HG02763 (cell line): ENCODE results near the gene GPR162.

Experiments
- ATAC-seq: cut with Tn5 transposase; IDR thresholded peaks from one replicate; pipeline ENCODE4 v1.9.1; 2021; ENCODE audit warnings: mild to moderate bottlenecking, moderate library complexity; ENCODE audit not compliant: unreplicated experiment

GPR162 gene

DNA sequence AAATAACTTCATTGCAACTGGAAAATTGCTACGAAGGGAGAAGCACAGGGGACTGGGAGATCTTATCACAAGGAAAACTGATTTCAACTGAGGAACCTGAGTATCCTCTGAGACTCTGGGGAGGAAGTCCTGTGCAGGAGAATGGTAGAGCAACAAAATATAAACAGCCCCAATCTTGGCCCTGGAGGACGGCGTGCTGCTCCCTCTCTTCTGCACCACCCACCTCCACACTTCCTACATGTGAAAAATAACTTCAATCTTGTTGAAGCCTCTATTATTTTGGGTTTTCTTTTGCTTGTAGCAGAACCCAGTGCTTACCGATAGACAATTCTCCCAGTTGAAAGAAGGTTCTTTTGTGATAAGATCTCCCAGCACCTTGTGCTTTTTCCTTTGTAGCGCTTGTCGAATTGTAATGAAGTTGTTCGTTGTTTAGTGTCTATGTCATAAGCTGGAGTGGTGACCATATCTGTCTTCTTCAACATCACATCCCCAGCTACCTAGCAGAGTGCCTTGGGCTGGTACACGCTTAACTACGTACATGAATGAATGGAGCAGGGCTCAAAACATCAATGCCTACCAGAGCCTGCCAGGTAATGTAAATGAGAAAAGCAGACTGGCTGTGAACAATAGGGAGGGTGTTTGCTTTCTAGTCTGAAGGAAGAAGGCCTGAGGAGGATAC lies 35.1 kb upstream of the GPR162 start:
- no peak for ATAC-seq

DNA sequence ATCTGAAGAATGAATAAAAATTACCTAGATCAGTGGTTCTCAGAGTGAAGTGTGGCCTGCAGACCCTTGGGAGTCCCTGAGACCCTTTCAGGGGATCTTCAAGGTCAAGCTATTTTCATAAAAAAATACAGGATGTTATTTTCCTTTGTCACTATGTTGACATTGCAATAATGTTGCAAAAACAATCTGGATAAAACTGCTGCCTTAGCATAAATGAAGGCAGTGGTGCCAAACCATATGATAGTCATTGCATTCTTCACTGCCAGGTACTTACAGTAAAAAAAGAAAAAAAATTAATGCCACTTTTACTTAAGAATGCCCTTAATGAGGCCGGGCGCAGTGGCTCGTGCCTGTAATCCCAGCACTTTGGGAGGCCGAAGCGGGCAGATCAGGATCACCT lies 34.3 kb upstream of the GPR162 start:
- no peak for ATAC-seq

DNA sequence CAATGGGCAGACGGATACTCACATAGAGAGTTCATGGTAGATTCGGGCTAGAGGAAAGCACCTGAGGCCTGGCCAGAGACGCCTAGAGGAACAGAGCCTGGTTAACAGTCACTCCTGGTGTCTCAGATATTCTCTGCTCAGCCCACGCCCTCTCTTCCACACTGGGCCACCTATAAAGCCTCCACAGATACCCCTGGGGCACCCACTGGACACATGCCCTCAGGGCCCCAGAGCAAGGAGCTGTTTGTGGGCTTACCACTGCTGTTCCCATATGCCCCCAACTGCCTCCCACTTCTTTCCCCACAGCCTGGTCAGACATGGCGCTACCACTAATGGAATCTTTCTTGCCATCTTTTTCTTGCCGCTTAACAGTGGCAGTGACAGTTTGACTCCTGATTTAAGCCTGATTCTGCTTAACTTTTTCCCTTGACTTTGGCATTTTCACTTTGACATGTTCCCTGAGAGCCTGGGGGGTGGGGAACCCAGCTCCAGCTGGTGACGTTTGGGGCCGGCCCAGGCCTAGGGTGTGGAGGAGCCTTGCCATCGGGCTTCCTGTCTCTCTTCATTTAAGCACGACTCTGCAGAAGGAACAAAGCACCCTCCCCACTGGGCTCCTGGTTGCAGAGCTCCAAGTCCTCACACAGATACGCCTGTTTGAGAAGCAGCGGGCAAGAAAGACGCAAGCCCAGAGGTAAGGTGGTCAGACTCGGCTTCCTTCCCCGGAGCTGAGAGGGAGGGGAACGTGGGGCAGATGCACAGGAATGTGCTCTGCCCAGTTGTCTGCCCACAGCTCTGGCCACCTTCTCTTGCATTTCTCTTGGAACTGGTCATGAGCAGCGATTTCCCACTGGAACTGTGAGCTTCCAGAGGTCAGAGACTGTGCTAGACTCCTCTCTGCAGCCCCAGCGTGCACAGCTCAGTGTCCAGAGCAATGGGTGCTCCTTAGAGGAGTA lies 32.4 kb upstream of the GPR162 start, which contains the start of gene CD4:
TSS of gene CD4 (plus strand) at position 557 of the 953 bp plus-strand sequence. CDS start 10,611 bp downstream, outside the sequence.
- ATAC-seq = no peak

DNA sequence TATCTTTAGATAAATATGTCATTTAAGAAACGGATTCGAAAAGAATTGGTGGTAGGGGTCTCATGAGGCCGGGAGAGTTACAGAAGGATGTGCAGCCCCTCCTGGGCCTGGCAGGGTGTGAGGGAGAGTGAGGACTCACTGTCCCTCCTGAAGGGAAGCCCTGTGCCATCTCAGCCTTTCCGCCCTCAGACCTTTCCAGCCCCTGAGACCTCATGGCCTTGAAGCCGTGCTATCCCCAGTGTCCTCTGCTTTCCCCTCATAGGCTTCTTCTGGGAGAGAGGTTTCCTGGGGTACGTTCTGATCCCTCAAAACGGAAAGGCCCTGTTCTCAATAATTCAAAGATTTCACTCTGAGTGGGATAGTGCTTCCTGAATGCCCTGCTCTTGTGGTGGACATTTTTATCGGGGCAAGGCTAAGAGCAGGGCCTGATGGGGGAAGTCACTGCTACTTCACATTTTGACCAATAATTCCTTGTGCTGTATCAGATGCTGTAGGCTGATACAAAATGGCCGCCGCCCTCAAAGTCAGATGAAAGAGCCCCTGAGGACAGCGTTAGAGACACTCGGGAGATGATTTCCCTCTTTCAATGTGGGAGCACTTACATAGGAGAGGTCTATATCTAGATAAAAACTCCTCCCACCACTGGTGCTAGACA lies 31.0 kb upstream of the GPR162 start:
- ATAC-seq = no peak

DNA sequence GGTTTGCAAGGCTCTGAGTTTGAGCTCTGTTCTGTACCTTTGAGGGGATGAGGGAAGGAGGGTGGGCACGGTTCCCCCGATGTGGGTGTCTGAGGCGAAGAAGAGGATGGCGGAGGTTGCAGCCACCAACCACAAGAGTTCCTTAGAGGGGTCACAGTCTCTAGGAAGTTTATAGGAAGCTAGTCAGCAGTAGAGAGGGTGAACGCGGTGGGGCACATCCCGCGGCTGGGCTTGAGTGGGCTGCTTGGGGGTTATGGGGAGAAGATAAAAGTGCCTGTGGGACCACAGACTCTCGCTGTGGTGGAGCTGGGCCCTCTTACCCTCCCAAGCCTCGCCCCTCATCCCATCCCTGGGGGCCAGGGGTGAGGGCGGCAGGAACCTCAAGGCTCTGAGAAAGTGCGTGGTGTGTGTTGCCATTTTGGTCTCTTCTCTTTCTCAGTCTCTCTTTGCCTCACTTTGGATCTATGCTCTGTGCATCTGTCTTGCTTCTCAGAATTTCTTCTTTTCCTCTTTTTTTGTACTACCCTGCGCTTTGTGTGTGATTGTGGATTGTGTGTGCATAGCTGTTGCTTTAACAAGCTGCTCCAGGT lies 29.6 kb upstream of the GPR162 start:
- no peak for ATAC-seq

DNA sequence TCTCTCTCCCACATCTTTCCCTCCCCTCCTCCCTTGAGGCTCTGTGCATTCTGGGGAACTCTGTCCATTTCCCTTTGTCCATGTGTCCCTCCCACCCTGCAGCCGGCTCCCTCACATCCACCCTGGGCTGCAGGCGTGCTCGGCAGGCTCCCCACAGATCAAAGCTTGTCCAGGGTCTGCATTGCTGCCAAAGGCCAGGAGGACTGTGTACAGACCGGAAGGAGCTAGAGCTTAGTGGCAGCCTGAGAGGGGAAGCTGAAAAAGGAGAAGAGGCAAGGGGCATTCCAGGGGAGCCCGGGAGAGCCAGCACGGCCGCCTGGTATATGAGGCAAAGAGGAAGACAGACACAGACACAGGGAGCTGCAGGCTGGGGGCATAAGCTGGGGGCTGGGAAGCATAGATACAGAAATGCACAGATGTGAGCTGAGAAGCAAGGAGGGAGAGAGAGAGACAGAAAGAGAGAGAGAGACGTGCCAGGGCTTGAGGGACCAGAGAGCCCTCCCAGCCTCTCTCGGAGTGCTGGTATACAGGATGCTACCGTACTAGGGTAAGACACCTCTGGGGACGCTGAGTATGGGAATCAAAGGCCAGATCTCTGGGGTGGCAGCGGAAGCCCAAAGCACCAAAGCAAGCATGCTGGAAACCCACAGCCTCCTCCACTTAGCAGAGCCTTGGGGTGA lies 29.0 kb upstream of the GPR162 start:
- ATAC-seq = no peak

DNA sequence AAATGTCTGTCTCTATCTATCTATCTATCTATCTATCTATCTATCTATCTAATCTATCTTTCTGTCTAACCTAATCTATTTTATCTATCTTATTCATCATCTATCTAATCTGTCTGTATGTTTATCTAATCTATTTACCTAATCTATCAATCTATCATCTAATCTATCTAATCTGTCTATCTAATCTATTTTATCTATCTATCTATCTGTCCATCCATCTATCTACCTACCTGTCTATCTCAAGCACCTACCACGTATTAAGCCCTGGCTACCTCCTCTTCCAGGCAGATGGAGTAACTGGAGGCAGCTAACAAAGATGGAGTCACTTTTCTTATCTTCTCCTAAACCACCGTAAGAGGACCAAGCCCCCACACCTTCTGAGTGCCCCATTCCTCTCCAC lies 26.5 kb upstream of the GPR162 start:
- no peak for ATAC-seq

DNA sequence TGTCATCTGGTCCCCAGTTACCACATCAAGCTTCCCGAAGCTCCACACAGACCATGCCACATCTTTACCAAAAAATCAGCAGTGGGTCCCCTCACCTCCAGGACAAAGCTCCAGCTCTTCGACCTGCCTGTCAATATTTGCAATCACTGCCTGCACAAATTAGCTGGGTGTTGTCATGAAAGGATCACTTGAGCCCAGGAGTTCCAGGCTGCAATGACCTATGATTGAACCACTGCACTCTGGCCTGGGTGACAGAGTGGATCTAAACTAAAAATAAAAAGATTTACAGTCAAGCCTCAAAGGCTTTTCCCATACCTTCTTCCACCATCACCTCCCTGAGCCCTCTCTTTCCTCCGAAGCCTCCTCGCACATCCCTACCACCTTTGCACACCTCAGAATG lies 25.0 kb upstream of the GPR162 start:
- ATAC-seq = no peak

DNA sequence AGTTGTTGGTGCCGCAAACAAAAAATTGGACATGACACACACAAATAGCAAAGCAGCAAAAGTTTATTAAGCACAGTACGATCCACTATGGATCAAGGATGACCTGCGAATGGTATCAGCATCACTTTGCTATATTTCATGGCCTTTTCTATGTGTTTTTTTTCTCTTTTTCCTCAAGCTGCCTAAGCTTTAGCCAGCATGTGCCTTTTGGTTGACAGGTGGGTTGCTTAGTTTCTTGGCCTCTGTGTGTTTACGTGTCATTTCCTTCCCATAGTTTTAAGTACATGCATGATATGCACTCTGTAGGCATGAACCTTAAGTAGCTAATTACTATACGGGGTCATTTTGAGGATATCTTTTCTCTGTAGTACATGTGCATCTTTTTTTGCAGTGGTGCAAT lies 22.5 kb upstream of the GPR162 start:
- ATAC-seq = no peak

DNA sequence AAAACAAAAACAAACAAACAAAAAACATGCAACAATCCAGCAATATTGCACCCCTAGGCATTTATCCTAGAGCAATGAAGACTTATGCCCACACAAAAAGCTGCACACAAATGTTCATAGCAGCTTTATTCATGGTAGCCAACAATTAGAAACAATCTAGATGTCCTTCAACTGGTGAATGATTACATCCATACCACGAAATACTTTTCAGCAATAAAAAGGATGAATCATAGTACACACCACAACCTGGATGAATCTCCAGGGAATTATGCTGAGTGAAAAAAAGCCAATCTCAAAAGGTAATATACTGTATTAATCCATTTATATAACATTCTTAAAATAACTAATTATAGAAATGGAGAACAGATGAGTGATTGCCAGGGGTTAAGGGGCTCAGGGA lies 14.5 kb upstream of the GPR162 start:
- ATAC-seq = no peak

DNA sequence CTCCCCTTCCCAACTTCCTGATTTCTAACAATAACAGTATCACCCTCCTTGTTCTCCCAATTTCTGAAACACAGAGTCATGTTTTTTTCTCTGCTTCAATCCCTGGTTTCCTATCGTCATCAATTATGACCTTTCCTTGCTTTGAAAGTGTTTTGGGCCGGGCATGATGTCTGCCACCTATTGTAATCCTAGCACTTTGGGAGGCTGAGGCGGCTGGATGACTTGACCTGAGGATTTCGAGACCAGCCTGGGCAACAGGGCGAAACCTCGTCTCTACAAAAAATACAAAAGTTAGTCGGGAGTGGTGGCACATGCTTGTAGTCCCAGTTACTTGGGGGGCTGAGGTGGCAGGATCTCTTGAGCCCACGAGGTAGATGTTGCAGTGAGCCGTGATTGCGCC lies 12.6 kb upstream of the GPR162 start:
- ATAC-seq = no peak

DNA sequence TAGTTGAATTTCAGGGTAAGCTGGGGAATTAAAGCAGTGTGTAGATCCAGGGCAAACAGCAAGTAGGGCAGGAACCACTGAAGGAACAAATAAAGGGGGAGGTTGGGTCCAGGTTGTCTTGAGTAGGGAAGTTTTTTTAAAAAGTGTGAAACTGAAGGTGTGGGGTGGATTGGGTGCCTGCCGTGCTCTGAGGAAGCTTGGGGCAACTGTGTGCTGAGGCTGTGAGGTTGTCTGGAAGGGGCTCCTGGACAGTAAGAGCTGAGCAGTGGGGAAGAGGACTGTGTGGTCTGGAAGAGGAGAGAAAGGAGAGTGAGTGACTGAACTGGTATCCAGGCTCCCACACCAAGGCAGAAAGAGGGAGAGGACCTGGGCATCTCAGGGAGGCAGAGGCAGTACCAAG lies 10.9 kb upstream of the GPR162 start:
- ATAC-seq = no peak

DNA sequence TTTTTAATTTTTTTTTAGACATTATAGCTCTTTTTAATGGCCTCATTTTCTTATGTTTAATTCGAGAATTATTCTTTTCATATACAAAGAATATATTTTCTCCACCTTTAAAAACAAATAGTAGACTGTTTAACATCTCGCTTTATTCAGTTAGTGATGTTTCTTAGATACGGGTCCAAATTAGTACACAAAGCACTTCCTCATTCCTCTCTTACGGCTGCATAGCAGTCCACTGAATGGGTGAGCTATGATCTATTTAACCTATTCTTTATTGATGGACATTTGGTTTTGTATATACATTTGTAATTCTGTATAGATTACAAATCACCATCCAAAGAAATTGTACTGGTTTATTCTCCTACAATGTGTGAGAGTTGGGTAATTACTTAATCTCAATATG lies 8.3 kb upstream of the GPR162 start:
- no peak for ATAC-seq

DNA sequence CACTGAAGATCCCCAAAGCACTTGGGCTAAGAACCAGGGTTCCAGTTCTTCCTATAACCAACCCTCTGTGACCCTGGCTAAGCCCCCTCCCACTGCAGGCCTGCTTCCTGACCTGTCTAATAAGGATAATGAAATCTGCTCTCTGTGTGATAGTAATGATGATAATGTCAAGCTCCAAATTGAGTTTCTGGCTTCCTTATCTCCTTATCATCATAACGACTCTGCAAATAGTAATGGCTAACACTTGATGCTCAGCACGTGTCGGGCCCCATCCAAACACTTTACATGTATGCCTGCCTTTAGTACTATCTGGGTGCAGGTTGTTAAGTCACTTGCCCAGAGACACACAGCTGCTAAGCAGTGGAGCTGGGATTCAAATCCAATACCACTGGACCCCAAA lies 5.0 kb upstream of the GPR162 start:
- no peak for ATAC-seq

DNA sequence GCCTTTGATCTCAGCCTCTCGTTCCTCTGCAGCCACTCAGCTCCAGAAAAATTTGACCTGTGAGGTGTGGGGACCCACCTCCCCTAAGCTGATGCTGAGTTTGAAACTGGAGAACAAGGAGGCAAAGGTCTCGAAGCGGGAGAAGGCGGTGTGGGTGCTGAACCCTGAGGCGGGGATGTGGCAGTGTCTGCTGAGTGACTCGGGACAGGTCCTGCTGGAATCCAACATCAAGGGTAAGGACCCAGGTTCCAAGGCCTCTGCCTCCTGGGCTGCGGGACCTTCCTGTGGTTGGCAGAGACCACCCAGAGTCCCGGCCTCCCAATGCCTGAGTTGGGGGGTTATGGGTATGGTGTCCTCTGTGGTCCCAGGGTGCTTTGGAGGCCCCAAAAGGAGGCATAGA lies 4.5 kb upstream of the GPR162 start:
- no peak for ATAC-seq

DNA sequence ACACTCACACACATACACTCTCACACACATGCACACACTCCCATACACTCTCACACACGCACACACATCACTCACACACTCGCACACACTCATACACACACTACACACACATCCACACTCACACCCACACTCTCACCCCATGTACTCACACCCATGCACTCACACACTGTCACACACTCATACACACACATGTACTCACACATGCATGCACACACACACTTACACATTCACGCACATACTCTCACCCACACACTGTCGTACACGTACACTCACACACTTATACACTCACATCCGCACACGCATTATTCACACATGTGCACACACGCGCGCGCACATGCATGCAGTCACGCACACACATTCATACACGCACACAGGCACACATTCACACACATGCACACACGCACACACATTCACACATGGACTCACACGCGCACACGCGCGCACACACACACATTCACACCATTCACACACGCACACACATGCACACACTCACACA lies 3.9 kb upstream of the GPR162 start:
- no peak for ATAC-seq

DNA sequence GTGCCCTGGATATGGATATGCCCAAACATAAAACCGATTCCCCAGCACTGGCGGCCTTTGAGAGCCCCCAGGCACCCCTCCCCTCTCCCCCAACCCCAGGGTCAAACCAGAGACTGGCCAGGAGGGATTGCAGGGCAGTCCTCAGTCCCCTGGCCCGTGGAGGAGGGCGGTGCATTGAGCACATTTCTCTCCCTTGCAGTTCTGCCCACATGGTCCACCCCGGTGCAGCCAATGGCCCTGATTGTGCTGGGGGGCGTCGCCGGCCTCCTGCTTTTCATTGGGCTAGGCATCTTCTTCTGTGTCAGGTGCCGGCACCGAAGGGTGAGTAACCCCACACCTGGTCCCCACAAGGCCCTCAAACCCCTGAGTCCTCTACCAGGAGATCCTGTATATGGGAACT lies 3.4 kb upstream of the GPR162 start:
- no peak for ATAC-seq

DNA sequence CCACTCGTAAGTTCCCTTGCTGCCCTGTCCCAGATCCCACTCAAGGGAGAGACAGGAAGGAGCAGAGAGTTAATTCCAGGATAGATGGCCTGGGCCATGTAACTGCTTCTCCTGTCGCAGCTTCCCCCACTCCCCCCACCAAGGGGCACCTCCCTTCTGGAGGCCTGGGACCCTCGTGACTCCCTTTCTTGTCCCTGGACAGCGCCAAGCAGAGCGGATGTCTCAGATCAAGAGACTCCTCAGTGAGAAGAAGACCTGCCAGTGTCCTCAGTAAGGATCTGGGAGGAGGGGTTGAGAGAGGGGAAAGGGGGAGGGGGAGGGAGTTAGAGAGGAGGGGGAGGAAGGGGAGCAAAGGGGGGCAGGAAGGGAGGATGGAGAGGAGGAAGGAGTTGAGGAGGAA lies 3.0 kb upstream of the GPR162 start:
- ATAC-seq = no peak

DNA sequence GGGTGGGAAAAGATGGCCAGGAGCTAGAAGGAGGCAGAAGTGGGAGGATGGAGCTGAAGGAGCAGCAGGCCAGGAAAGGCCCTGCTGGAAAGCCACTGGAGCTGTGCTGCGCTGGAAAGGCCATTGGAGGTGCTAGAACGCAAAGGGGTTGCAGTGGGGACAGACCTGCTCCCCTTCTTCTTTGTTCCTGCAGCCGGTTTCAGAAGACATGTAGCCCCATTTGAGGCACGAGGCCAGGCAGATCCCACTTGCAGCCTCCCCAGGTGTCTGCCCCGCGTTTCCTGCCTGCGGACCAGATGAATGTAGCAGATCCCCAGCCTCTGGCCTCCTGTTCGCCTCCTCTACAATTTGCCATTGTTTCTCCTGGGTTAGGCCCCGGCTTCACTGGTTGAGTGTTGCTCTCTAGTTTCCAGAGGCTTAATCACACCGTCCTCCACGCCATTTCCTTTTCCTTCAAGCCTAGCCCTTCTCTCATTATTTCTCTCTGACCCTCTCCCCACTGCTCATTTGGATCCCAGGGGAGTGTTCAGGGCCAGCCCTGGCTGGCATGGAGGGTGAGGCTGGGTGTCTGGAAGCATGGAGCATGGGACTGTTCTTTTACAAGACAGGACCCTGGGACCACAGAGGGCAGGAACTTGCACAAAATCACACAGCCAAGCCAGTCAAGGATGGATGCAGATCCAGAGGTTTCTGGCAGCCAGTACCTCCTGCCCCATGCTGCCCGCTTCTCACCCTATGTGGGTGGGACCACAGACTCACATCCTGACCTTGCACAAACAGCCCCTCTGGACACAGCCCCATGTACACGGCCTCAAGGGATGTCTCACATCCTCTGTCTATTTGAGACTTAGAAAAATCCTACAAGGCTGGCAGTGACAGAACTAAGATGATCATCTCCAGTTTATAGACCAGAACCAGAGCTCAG lies 2.3 kb upstream of the GPR162 start:
- no peak for ATAC-seq

DNA sequence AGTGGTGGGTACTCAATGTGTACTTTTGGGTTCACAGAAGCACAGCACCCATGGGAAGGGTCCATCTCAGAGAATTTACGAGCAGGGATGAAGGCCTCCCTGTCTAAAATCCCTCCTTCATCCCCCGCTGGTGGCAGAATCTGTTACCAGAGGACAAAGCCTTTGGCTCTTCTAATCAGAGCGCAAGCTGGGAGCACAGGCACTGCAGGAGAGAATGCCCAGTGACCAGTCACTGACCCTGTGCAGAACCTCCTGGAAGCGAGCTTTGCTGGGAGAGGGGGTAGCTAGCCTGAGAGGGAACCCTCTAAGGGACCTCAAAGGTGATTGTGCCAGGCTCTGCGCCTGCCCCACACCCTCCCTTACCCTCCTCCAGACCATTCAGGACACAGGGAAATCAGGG lies 1.5 kb upstream of the GPR162 start:
- ATAC-seq = no peak
